ENCODE measurements around the gene MSH5. TPM values are rescaled to one million over a fixed set of nuclear protein-coding genes. Genes with fewer than 3 reads are reported as not detected.

Gene MSH5
- total and polyA plus RNA-seq, 2 of the 13 experiments (the other 11 are each of a cell fraction or from before 2014, with no cell fraction given): 10.2 to 38.7 TPM

GRCh38 chr6:31736768-31737314, 3.0 kb upstream of the MSH5 start (continued):
- peak; percentile 85; the same call in 1 of the 2 replicates for TF ChIP-seq AFF4 (CRISPR knock-in tag; IDR thresholded peaks at IDR 0.05)
- TF ChIP-seq ZNF546 (CRISPR knock-in tag; conservative IDR thresholded peaks at IDR 0.05): peak; percentile 51; the same call in 1 of the 2 replicates
- TF ChIP-seq, protein P1, sequence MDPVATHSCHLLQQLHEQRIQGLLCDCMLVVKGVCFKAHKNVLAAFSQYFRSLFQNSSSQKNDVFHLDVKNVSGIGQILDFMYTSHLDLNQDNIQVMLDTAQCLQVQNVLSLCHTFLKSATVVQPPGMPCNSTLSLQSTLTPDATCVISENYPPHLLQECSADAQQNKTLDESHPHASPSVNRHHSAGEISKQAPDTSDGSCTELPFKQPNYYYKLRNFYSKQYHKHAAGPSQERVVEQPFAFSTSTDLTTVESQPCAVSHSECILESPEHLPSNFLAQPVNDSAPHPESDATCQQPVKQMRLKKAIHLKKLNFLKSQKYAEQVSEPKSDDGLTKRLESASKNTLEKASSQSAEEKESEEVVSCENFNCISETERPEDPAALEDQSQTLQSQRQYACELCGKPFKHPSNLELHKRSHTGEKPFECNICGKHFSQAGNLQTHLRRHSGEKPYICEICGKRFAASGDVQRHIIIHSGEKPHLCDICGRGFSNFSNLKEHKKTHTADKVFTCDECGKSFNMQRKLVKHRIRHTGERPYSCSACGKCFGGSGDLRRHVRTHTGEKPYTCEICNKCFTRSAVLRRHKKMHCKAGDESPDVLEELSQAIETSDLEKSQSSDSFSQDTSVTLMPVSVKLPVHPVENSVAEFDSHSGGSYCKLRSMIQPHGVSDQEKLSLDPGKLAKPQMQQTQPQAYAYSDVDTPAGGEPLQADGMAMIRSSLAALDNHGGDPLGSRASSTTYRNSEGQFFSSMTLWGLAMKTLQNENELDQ (CRISPR knock-in tag; IDR thresholded peaks at IDR 0.05; ENCODE audit: borderline replicate concordance): peak; percentile 42; the same call in 1 of the 2 replicates
- TF ChIP-seq ZNF274 (CRISPR knock-in tag; IDR thresholded peaks at IDR 0.05): 0 out of 2 replicates have a peak, but pooled peaks have one; percentile 46
- TF ChIP-seq HMG20B (CRISPR knock-in tag; conservative IDR thresholded peaks at IDR 0.05): no peak; the same call in 1 of the 2 replicates
- TF ChIP-seq ASH2L (IDR thresholded peaks at IDR 0.05; ENCODE audit: insufficient read length, low read depth, low read length): peak; percentile 20
- TF ChIP-seq ZNF337 (CRISPR knock-in tag; IDR thresholded peaks at IDR 0.05; ENCODE audit: borderline replicate concordance, low read depth): 0 out of 2 replicates have a peak, but pooled peaks have one; percentile 22
- TF ChIP-seq ZNF616 (CRISPR knock-in tag; IDR thresholded peaks at IDR 0.05; ENCODE audit: low read depth): 0 out of 2 replicates have a peak, but pooled peaks have one; percentile 15
- 0 out of 2 replicates have a peak, but pooled peaks have one; percentile 70 for TF ChIP-seq NAIF1 (CRISPR knock-in tag; IDR thresholded peaks at IDR 0.05; ENCODE audit: borderline replicate concordance)
- TF ChIP-seq ZNF740 (CRISPR knock-in tag; IDR thresholded peaks at IDR 0.05): peak; percentile 42; the same call in 1 of the 2 replicates
- TF ChIP-seq CBX1 (IDR thresholded peaks at IDR 0.05; ENCODE audit: low read depth): peak; percentile 1
- no peak for TF ChIP-seq JARID2 (CRISPR knock-in tag; IDR thresholded peaks at IDR 0.05; ENCODE audit: insufficient replicate concordance)
- peak; percentile 13; the same call in 1 of the 2 replicates for TF ChIP-seq TSC22D2 (CRISPR knock-in tag; IDR thresholded peaks at IDR 0.05; ENCODE audit: borderline replicate concordance)
- TF ChIP-seq, protein P2, sequence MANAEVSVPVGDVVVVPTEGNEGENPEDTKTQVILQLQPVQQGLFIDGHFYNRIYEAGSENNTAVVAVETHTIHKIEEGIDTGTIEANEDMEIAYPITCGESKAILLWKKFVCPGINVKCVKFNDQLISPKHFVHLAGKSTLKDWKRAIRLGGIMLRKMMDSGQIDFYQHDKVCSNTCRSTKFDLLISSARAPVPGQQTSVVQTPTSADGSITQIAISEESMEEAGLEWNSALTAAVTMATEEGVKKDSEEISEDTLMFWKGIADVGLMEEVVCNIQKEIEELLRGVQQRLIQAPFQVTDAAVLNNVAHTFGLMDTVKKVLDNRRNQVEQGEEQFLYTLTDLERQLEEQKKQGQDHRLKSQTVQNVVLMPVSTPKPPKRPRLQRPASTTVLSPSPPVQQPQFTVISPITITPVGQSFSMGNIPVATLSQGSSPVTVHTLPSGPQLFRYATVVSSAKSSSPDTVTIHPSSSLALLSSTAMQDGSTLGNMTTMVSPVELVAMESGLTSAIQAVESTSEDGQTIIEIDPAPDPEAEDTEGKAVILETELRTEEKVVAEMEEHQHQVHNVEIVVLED (CRISPR knock-in tag; IDR thresholded peaks at IDR 0.05; ENCODE audit: borderline replicate concordance): peak; percentile 26; the same call in 1 of the 2 replicates
- TF ChIP-seq, protein P3, sequence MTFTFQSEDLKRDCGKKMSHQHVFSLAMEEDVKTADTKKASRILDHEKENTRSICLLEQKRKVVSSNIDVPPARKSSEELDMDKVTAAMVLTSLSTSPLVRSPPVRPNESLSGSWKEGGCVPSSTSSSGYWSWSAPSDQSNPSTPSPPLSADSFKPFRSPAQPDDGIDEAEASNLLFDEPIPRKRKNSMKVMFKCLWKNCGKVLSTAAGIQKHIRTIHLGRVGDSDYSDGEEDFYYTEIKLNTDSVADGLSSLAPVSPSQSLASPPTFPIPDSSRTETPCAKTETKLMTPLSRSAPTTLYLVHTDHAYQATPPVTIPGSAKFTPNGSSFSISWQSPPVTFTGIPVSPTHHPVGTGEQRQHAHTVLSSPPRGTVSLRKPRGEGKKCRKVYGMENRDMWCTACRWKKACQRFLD (CRISPR knock-in tag; IDR thresholded peaks at IDR 0.05; ENCODE audit: borderline replicate concordance): 0 out of 2 replicates have a peak, but pooled peaks have one; percentile 54
- peak; percentile 4; the same call in 1 of the 2 replicates for TF ChIP-seq NCOR1 (IDR thresholded peaks at IDR 0.05; ENCODE audit: borderline replicate concordance, low read length)
- no peak for TF ChIP-seq BHLHE40 (IDR thresholded peaks at IDR 0.05; ENCODE audit: low read length)
- TF ChIP-seq ZBTB7A (CRISPR knock-in tag; IDR thresholded peaks at IDR 0.05): peak; percentile 60; the same call in 1 of the 2 replicates
- no peak for TF ChIP-seq RELA (CRISPR knock-in tag; IDR thresholded peaks at IDR 0.05)

Data from HepG2 (cell line).